Right lobe of liver (tissue), 6 donors: Measurements from ENCODE around the gene SDC4. TPM values are rescaled to one million over a fixed set of nuclear protein-coding genes. Genes with fewer than 3 reads are reported as not detected.

Experiments used
- ATAC-seq, 4 donors: fragments of 200-7000 bp; cut with Tn5 transposase; one replicate each; pipeline ENCODE4 v1.9.1; 2020; ENCODE audit warnings: mild to moderate bottlenecking in 4 of 4, moderate library complexity in 4 of 4
- DNase-seq, 3 donors: peaks; one replicate each; pipeline ENCODE4 v3.0.0-alpha.2; 2020
- H3K27ac ChIP-seq, 3 donors: fragments of 200-600 bp; one replicate each; pipeline ENCODE4 v1.8.0; 2022
- H3K27me3 ChIP-seq, 2 donors: fragments of 200-600 bp; one replicate each; pipeline ENCODE4 v1.8.0; 2022
- H3K36me3 ChIP-seq, 4 donors: fragments of 200-600 bp; sonication (generic) in 1 of 4; one replicate each; pipeline versions ENCODE4 v1.5.1 to v1.8.0; 2017 to 2022; ENCODE audit warnings: control low read depth in 1 of 4
- H3K4me1 ChIP-seq, 4 donors: fragments of 200-600 bp; sonication (generic) in 1 of 4; one replicate each; pipeline versions ENCODE4 v1.5.1 to v1.8.0; 2017 to 2022; ENCODE audit warnings: control low read depth in 1 of 4
- H3K4me3 ChIP-seq, 3 donors: fragments of 200-600 bp; one replicate each; pipeline ENCODE4 v1.8.0; 2022
- H3K9me3 ChIP-seq, 4 donors: fragments of 200-600 bp; sonication (generic) in 1 of 4; one replicate each; pipeline versions ENCODE4 v1.5.1 to v1.8.0; 2017 to 2022; ENCODE audit warnings: control low read depth in 1 of 4
- POLR2A ChIP-seq: fragments of 450-650 bp; IDR thresholded peaks from one replicate; pipeline ENCODE4 v1.6.1; 2017; ENCODE audit warnings: antibody characterized with exemption, mild to moderate bottlenecking
- WGBS: methylation state at CpG from one replicate; pipeline ENCODE4 v1.1.6; 2018; ENCODE audit warnings: low coverage, low lambda C conversion rate; ENCODE audit not compliant: insufficient coverage; ENCODE audit errors: missing lambda C conversion rate; 5-methylcytosine and 5-hydroxymethylcytosine counted together
- intact Hi-C, 2 donors: fragments of 100-400 bp; cut with DNase I; formaldehyde crosslinking; loops; one replicate each; pipeline versions ENCODE4 v1.11.2 to v1.14.1; 2022
- total RNA-seq, 6 experiments: library from RNA; depleted of rRNA in 2 of 6; stranded (reverse); fragments of >200 nt in 2 of 6; fragmentation: NEBNext Ultra II Directional in 3 of 6; extraction: Animal tissue kit (Norgen Biotek cat#: 25700) in 3 of 6; gene quantifications; one replicate each; pipeline versions ENCODE4 v1.1.0 to v1.2.4, GENCODE V29; 2016 to 2023
- TF ChIP-seq, protein P1 (sequence below), 4 donors: fragments of 200-600 bp in 3 of 4; fragments of 450-650 bp in 1 of 4; IDR thresholded peaks; one replicate each; pipeline versions ENCODE4 v1.5.1 to v1.8.0; 2016 to 2022; ENCODE audit warnings: antibody characterized with exemption in 4 of 4, mild to moderate bottlenecking in 2 of 4
- donor health status: DM: no; HTN: yes; CAD: no.
- donor health status: DM: no; HTN: no; CAD: no.
- donor health status: DM: no; HTN: no; CAD: no.
- donor health status: DM: no; HTN: yes; CAD: no.
- donor health status: DM: no; HTN: yes; CAD: no.

SDC4 gene
- total RNA-seq, 6 experiments from 2014 or later: 84.3 to 373 (median 116) TPM

GRCh38 chr20:45316150-45317080, 31.8 kb downstream of the SDC4 start:
- no peak for TF ChIP-seq POLR2A
- TF ChIP-seq, protein P1, sequence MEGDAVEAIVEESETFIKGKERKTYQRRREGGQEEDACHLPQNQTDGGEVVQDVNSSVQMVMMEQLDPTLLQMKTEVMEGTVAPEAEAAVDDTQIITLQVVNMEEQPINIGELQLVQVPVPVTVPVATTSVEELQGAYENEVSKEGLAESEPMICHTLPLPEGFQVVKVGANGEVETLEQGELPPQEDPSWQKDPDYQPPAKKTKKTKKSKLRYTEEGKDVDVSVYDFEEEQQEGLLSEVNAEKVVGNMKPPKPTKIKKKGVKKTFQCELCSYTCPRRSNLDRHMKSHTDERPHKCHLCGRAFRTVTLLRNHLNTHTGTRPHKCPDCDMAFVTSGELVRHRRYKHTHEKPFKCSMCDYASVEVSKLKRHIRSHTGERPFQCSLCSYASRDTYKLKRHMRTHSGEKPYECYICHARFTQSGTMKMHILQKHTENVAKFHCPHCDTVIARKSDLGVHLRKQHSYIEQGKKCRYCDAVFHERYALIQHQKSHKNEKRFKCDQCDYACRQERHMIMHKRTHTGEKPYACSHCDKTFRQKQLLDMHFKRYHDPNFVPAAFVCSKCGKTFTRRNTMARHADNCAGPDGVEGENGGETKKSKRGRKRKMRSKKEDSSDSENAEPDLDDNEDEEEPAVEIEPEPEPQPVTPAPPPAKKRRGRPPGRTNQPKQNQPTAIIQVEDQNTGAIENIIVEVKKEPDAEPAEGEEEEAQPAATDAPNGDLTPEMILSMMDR (IDR thresholded peaks at IDR 0.05): no peak
- Histone ChIP-seq H3K27me3 (no peaks in the 10 kb centered on the region), H3K36me3 (no peaks in the 10 kb centered on the region), H3K9me3 (no peaks in the 10 kb centered on the region), H3K27ac (no peak overlapping the region), H3K4me1 (peaks cover 0 to 3% (median 0%) of the 10 kb centered on the region in 4 donors), H3K4me3 (no peak overlapping the region)
- 13% methylated on average over 14 of the region's 71 CpGs for WGBS
- ATAC-seq: no peak
- intact Hi-C loops: loop anchor here (5.0 to 10.0 kb wide), 3 partner anchors 121 to 458 kb away; no protein-coding TSS in a partner anchor
- DNase-seq: no peak

DNA sequence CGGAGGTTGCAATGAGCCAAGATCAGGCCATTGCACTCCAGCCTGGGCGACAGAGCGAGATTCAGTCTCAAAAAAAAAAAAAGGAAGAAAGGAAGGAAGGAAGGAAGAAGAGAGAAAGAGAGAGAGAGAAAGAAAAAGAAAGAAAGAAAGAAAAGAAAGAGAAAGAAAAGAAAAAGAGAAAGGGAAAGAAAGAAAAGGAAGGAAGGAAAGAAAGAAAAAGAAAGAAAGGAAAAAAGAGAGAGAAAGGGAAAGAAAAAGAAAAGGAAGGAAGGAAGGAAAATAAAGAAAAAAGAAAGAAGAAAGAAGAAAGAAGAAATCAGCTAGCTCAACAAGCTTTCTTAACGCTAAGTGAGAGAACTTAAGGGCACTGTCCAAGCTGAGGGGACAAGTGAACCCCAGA, 32.6 kb downstream of the SDC4 start:
- intact Hi-C loops: loop anchor here (5.0 to 10.0 kb wide), 3 partner anchors 122 to 459 kb away; no protein-coding TSS in a partner anchor

DNA sequence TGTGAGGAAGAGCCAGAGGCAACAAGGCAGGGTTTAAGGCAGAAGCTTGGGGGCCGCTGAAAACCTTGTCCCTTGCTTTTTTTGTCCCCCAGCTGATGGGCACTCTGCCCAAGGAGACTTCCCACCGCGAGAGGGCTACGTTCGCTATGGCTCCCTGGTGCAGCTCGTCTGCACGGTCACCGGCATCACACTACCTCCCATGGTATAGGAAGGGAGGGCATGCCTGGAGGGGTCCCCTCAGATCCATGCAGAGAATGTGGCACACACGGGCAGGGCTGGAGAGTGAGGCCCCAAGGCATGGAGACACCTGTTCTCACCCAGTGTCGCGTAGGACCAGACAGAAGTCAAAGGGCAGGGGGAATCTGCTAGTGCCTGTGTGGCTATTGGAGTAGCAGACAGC, 34.3 kb downstream of the SDC4 start:
- Histone ChIP-seq H3K4me1 (peaks cover 0 to 3% (median 0%) of the 10 kb centered on the region in 4 donors), H3K9me3 (no peaks in the 10 kb centered on the region), H3K4me3 (no peak overlapping the region), H3K27me3 (no peaks in the 10 kb centered on the region), H3K36me3 (no peaks in the 10 kb centered on the region), H3K27ac (no peak overlapping the region)
- 39% methylated on average over 2 of the region's 11 CpGs for WGBS
- ATAC-seq (no peak), DNase-seq (no peak)
- TF ChIP-seq, protein P1 (IDR thresholded peaks at IDR 0.05): no peak
- no peak for TF ChIP-seq POLR2A
- intact Hi-C loops: loop anchor here (10.0 kb wide), 1 partner anchor 461 kb away; no protein-coding TSS in a partner anchor

More for the DNA sequence above, 32.6 kb downstream of the SDC4 start:
- 92% methylated on average over 3 of the region's 4 CpGs for WGBS
- H3K27me3 ChIP-seq: no peaks in the 10 kb centered on the region
- TF ChIP-seq POLR2A: no peak
- TF ChIP-seq, protein P1 (IDR thresholded peaks at IDR 0.05): no peak
- no peak overlapping the region for H3K27ac ChIP-seq
- H3K4me1 ChIP-seq: peaks cover 0 to 3% (median 0%) of the 10 kb centered on the region in 4 donors
- H3K9me3 ChIP-seq: no peaks in the 10 kb centered on the region
- no peak for ATAC-seq
- H3K36me3 ChIP-seq: no peaks in the 10 kb centered on the region
- no peak for DNase-seq
- H3K4me3 ChIP-seq: no peak overlapping the region

- H3K4me1 ChIP-seq: peaks cover 0 to 3% (median 0%) of the 10 kb centered on the region in 4 donors
- WGBS: 94% methylated on average over 7 of the region's 8 CpGs
- TF ChIP-seq, protein P1 (IDR thresholded peaks at IDR 0.05): no peak
- no peak for TF ChIP-seq POLR2A
- no peak for ATAC-seq
- H3K36me3 ChIP-seq: no peaks in the 10 kb centered on the region
- no peak for DNase-seq
- no peaks in the 10 kb centered on the region for H3K27me3 ChIP-seq
- H3K27ac ChIP-seq: no peak overlapping the region
- no peaks in the 10 kb centered on the region for H3K9me3 ChIP-seq
- intact Hi-C loops: loop anchor here (10.0 kb wide), 1 partner anchor 462 kb away; no protein-coding TSS in a partner anchor
- no peak overlapping the region for H3K4me3 ChIP-seq
These were observed 35.0 kb downstream of the SDC4 start for GRCh38 chr20:45313065-45313695.
